Fibroblast of skin of abdomen (primary cell): ENCODE data around the gene CYB561.
A peak's percentile ranks its signal among the peaks of the same experiment; 100 is the strongest.

Source experiments
- DNase-seq: peaks from one replicate; pipeline ENCODE4 v3.0.0-alpha.2; 2013

Gene CYB561

DNA sequence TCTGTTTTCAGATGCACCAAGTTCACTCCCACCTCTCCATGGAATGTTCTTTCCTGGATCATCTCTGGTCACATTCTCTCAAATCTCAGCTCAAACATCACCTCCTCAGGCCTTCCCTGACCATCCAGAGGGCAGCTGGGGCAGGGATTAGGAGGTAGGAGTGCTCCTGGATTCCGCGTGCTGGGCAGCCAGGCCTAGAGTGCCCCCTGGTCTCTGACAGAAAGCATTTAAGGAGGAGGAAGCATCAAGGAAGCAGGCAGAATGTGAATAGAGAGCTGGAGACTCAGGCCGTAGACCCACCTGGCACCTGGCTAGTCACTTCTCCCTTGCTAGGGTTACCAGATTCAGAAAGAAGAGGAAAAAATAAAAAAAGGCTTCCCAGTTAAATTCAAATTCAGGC lies 2.5 kb upstream of the CYB561 start:
- DNase-seq, result no peak

GRCh38 chr17:63447471-63448009 lies 1.4 kb upstream of the CYB561 start:
- DNase-seq, result no peak

DNA sequence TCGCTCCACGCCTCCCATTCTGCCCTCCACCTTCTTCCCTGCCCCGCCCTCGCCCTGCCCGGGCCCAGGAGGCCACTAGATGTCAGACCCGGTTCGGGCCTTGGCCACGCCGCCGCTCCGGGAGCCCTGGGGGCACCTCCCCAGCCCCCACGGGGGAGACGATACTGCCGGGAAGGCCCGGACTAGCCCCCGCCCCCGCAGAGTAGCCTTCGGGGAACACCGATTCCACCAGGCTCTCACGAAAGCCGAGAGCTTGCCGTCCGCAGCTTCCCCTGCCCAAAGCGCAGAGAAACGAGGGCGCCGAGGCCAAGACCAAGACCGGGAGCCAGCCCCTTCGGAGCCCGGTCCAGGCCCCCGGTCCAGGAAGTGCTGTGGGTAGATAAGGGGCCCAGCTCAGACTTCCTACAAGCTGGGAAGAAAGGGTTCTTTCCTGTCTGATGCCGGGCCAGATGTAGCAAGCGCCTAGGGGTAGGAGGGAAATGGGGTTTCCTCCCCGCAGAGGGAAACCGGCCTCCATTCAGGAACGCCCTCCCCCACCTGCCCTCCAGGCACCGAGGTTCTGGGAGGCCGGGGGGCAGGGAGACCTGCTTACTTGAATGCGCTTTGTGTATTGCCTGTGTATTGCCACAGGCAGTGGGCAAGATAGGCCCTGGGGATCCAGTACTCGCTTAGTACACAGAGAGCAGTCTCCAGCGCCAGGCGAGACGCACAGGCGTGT lies 806 bp upstream of the CYB561 start:
- DNase-seq, result no peak

GRCh38 chr17:63445571-63445953 lies 544 bp downstream of the CYB561 start:
- no peak for DNase-seq

DNA sequence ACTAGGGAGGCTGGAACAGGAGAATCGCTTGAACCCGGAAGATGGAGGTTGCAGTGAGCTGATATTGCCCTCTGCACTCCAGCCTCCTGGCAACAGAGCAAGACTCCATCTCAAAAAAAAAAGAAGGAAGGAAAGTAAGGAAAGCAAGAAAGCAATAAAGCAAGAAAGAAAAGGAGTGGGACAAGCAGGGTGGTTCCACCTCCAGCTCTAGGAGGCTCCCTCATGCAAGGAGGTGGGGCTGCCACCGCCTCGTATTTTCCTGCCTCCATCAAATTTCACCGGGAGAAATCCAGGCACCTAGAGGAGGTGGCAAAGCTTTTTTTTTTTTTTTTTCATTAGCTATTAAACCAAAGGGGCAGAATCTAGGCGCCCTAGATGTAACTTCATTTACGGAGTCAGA lies 1.0 kb downstream of the CYB561 start:
- no peak for DNase-seq

GRCh38 chr17:63444457-63444856 lies 1.6 kb downstream of the CYB561 start:
- no peak for DNase-seq

GRCh38 chr17:63443053-63443452 lies 3.1 kb downstream of the CYB561 start:
- DNase-seq, result no peak

- no peak for DNase-seq
These were observed 3.5 kb downstream of the CYB561 start for GRCh38 chr17:63442549-63443035.

DNA sequence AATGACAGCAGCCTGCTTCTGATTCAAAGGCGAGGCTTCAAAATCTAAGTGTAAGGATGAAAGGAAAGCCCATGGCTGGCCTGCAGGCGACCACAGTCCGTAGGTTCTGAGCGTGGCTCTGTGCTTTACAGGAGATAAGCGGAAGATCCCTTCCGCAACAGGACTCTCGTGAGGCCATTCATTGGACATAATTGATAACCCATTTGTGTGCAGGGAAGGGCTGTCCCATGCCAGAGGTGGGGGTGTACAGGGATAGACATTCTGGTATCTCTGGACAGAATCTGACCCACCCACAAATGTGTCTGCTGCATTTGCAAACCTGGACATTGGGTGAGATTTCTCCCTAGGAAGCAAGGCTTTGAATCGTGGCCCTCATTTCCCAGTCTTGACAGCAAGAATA lies 4.0 kb downstream of the CYB561 start:
- DNase-seq, result no peak

DNA sequence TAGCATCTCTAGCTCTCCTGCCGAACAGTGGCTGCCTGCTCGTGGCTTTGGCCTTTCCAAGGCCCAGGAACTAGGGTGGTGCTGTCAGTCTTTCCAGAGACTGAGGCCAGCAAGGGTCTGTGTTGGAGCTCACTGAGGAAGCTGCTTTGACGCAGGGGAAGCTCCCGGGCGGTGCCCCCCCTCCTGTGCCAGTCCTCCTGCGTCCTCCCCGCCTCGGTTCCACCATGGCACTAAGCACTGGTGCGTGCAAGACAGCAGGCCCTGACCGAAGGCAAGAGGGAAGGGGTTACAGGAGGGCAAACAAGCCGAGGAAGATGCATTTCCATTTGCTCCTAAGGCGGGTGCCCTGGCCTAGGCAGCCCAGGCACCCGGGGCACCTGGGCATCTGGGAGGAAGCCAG lies 4.5 kb downstream of the CYB561 start:
- DNase-seq, result no peak

GRCh38 chr17:63440770-63441335 lies 5.3 kb downstream of the CYB561 start:
- DNase-seq, result no peak

GRCh38 chr17:63440127-63440769 lies 5.9 kb downstream of the CYB561 start:
- no peak for DNase-seq

GRCh38 chr17:63439687-63440086 lies 6.4 kb downstream of the CYB561 start:
- peak; percentile 31 for DNase-seq

DNA sequence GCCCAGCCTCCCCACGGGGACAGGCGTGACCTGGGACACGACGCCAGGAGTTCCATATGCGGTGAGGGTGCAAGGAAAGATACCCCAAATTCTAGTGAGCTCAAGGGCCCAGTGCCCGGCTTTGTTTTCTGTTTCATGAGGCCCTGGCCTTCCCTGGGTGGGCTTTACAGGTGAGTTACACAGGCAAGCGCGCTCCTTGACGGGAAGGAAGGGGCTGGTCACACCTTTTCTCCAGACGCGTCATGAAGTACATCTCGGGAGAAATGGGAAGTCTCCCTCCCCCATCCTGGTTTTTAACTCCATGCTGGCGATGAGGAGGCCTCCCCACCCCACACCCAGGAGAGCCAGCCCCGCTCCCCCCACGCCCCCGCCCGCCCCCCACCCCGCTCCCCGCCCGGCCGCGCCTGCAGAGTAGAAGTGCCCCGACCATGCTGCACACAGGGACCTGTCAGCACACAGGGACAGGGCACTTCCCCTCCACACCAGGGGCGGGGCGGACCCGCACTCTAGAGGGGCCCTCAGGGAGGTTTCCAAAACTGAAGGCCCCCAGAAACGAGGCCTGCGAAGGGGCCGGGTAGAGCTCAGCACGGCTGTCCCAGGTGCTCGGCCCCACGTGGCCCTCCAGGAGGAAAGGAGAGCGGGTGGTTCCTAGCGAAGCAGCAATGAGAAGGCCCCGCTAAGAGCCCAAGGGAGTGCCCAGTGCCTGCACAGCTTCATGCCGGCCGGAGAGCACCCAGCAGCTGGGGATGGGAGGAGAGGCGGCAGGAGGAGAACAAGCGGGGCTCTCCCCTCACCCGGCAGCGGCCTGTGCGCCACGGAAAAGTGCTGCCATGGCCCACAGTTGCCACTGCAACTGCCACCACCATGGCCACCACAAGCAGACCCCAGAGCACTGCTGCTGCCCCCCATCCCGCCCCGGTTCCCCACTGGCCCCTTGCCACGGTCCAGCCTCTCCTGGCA lies 7.7 kb downstream of the CYB561 start:
- DNase-seq, result no peak

DNA sequence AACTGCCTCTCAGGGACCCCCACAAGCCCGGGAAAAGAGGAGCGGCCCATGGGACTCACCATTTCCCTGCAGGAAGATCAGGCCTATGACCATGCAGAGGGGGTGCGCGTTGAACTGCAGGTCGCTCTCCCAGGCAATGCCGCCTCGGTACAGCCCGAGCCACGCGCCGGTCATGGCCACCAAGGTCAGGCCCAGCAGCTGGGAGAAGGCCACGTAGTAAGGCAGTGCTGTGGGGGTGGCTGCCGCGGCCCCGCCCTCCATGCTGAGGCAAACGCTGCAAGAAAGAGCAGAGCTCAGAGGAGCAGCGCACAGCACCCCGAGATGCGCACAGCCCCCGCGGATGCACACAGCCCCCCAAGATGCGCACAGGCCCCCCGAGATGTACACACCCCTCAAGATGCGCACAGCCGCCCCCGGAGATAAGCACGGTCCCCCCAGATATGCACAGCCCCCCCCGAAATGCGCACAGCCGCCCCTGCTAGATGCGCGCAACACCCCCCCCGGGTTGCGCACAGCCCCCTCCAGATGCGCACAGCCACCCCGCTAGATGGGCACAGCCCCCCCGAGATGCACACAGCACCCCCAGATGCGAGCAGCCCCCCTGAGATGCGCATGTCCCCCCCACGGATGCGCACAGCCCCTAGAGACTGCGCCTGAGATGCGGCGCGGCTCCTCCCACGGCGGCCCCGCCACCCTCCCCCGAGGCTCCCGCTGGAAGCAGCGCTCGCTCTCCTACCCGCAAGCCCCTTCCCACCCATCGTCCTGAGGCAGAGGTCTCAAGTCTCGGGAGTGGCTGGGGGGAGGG lies 8.6 kb downstream of the CYB561 start:
- DNase-seq, result no peak

GRCh38 chr17:63436523-63437110 lies 9.5 kb downstream of the CYB561 start:
- no peak for DNase-seq

- no peak for DNase-seq
These were observed 10.2 kb downstream of the CYB561 start for GRCh38 chr17:63435681-63436522.

GRCh38 chr17:63434951-63435571 lies 11.0 kb downstream of the CYB561 start:
- no peak for DNase-seq

DNA sequence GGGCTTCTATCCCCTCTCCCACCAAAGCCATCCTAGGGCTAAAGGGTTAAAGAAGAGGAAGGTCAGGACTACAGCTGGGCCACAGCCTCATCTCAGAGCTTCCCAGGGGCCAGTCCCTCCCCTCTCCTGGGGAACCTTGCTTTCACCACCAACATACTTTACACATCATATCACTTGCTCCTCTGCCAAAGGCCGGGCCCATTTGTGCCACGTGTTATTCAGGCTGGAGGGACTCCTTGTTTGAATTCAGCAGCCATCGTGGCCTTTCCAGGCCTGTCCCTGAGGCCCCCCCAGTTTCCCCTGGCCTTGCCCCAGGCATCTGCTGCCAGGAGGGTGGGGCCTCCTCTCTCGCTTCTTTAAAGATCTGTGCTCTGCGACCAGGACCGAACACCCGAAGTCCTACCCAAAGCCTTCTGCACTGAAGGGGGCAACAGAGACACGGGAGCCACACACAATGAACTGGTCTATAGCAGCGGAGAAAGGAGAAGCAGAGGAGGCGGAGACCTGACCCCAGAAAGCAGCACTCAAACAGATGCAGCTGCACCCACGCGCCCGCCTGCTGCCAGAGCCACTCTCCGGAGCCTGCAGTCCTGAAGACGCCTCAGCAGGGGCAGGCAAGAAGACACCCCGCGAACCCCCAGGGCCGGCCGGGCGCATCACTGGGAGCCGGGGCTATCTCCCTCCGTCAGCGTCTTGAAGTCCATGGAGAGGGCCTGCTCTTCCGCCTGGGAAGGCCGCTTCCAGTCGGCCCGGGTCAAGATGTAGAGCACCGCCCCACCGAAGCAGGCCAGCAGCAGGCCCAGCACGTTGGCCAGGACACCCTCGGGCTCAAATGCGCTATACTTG lies 12.1 kb downstream of the CYB561 start:
- peak; percentile 97 for DNase-seq
